Measurements from ENCODE around the gene NEK4. TPM values are rescaled to one million over a fixed set of nuclear protein-coding genes. Genes with fewer than 3 reads are reported as not detected.

Gene NEK4
- total RNA-seq, 2 experiments from 2014 or later = 21.4 to 22.2 TPM

- Mint-ChIP-seq H3K36me3 (ENCODE audit: low read depth) (no peaks in the 10 kb centered on the region), H3K27me3 (no peaks in the 10 kb centered on the region), H3K27ac (no peak overlapping the region), H3K9me3 (no peaks in the 10 kb centered on the region), H3K4me3 (no peak overlapping the region), H3K4me1 (peaks cover 2% of the 10 kb centered on the region)
- no peak for DNase-seq
- POLR2A ChIA-PET = no interaction called here
- CTCF ChIA-PET = interaction anchor here (0.7 kb wide), 2 partner anchors 19 to 20 kb away, joined by 3 read pairs; no protein-coding TSS in a partner anchor
These were observed 31.1 kb upstream of the NEK4 start for GRCh38 chr3:52801839-52802238.

- Mint-ChIP-seq H3K4me1 (no peaks in the 10 kb centered on the region), H3K27ac (no peak overlapping the region), H3K27me3 (no peaks in the 10 kb centered on the region), H3K9me3 (no peaks in the 10 kb centered on the region), H3K4me3 (no peak overlapping the region), H3K36me3 (ENCODE audit: low read depth) (no peaks in the 10 kb centered on the region)
- DNase-seq = no peak
- ChIA-PET POLR2A (no interaction called here), CTCF (interaction anchor here (1.0 to 1.5 kb wide), 3 partner anchors 9 to 354 kb away, joined by 3 to 4 read pairs (median 3); no protein-coding TSS in a partner anchor)
These were observed 29.3 kb upstream of the NEK4 start for GRCh38 chr3:52800079-52800478.

DNA sequence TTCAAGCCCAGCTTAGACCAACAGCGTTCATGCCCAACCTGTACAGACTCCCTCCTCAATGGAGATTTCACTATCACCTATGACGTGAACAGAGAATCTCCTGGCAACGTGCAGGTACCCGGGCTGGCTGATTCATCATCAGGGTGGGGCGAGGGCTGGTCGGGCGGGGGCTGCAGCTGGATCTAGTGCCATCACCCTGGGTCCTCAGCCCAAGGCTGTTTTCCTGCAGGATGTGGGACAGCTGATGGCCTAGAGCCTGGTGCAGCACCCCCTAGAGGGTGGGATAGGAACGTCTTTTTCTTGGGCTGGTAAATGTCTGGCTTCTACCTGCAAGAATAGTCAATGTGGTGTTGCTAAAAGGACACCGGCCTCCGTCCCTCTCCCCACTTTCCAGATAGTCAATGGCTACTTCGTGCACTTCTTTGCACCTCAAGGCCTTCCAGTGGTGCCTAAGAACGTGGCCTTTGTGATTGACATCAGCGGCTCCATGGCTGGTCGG lies 28.3 kb upstream of the NEK4 start:
- Mint-ChIP-seq H3K9me3 (no peaks in the 10 kb centered on the region), H3K4me3 (no peak overlapping the region), H3K4me1 (no peaks in the 10 kb centered on the region), H3K36me3 (ENCODE audit: low read depth) (no peaks in the 10 kb centered on the region), H3K27me3 (no peaks in the 10 kb centered on the region), H3K27ac (no peak overlapping the region)
- POLR2A ChIA-PET = no interaction called here
- CTCF ChIA-PET = interaction anchor here (0.6 to 1.7 kb wide), 6 partner anchors 10 to 353 kb away, joined by 3 to 7 read pairs (median 4); no protein-coding TSS in a partner anchor
- peak; percentile 24 for DNase-seq

GRCh38 chr3:52798376-52798977 lies 27.7 kb upstream of the NEK4 start:
- ChIA-PET CTCF (interaction anchor here (0.6 to 1.7 kb wide), 5 partner anchors 10 to 84 kb away, joined by 3 to 7 read pairs (median 4); no protein-coding TSS in a partner anchor), POLR2A (no interaction called here)
- Mint-ChIP-seq H3K27me3 (no peaks in the 10 kb centered on the region), H3K27ac (no peak overlapping the region), H3K36me3 (ENCODE audit: low read depth) (no peaks in the 10 kb centered on the region), H3K4me1 (no peaks in the 10 kb centered on the region), H3K9me3 (no peaks in the 10 kb centered on the region), H3K4me3 (no peak overlapping the region)
- DNase-seq = no peak

GRCh38 chr3:52796411-52796810 lies 25.7 kb upstream of the NEK4 start:
- no peaks in the 10 kb centered on the region for H3K9me3 Mint-ChIP-seq
- no peaks in the 10 kb centered on the region for H3K27me3 Mint-ChIP-seq
- no peaks in the 10 kb centered on the region for H3K36me3 Mint-ChIP-seq (ENCODE audit: low read depth)
- DNase-seq = no peak
- no peak overlapping the region for H3K4me3 Mint-ChIP-seq
- H3K27ac Mint-ChIP-seq = no peak overlapping the region
- no peaks in the 10 kb centered on the region for H3K4me1 Mint-ChIP-seq
- ChIA-PET CTCF (interaction anchor here (1.3 kb wide), 1 partner anchor 22 kb away, joined by 3 read pairs; no protein-coding TSS in a partner anchor), POLR2A (no interaction called here)

GRCh38 chr3:52795298-52795900 lies 24.7 kb upstream of the NEK4 start:
- Mint-ChIP-seq H3K27me3 (no peaks in the 10 kb centered on the region), H3K27ac (no peak overlapping the region), H3K36me3 (ENCODE audit: low read depth) (no peaks in the 10 kb centered on the region), H3K4me1 (no peaks in the 10 kb centered on the region), H3K9me3 (no peaks in the 10 kb centered on the region), H3K4me3 (no peak overlapping the region)
- ChIA-PET CTCF (no interaction called here), POLR2A (no interaction called here)
- DNase-seq = no peak

GRCh38 chr3:52794612-52795099 lies 23.9 kb upstream of the NEK4 start, which contains the start of gene ITIH3:
Gene ITIH3 (plus strand): TSS chr3:52794796. CDS start chr3:52794804, 8 bp downstream.
- POLR2A ChIA-PET = no interaction called here
- no peaks in the 10 kb centered on the region for H3K36me3 Mint-ChIP-seq (ENCODE audit: low read depth)

GRCh38 chr3:52793702-52794611 lies 23.2 kb upstream of the NEK4 start:
- no peaks in the 10 kb centered on the region for H3K27me3 Mint-ChIP-seq
- POLR2A ChIA-PET = no interaction called here
- no peak for DNase-seq

More at GRCh38 chr3:52794612-52795099, 23.9 kb upstream of the NEK4 start, which contains the start of gene ITIH3:
- Mint-ChIP-seq H3K4me1 (no peaks in the 10 kb centered on the region), H3K27ac (no peak within 1 kb of the TSS), H3K4me3 (no peak within 1 kb of the TSS), H3K27me3 (no peaks in the 10 kb centered on the region), H3K9me3 (no peaks in the 10 kb centered on the region)
- DNase-seq = no peak
- CTCF ChIA-PET = no interaction called here

DNA sequence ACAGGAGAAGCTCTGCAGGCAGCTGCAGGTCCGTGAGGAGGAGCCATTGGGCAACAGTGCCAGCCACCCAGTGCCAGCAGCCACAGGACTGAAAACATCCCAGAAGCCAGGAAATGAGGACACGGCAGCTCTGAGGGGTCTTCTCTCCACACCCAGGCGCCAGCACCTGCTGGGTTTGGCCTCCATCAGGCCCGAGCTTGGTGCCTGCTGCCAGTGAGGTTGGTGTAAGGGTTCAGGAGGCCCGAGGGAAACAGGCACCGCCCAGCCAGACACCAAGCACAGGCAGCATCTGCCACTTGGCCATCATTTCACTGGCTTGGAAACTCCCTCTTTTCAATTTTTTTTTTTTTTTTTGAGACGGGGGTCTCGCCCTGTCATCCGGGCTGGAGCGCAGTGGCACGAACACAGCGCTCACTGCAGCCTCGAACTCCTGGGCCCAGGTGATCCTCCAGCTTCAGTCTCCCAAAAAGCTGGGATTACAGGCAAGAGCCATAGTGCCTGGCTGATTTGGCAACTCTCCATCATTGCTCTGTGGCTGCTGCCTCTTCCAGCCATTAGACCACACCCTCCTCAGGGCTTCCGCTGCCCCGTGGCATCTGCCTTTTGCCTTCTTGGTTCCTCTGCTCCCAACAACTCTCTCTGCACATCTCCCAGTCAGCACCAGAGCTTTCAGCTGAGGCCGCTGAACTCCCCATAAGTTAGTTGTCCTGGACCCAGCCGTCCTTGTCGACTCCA lies 22.4 kb upstream of the NEK4 start:
- Mint-ChIP-seq H3K9me3 (no peaks in the 10 kb centered on the region), H3K27me3 (no peaks in the 10 kb centered on the region), H3K27ac (no peak overlapping the region), H3K4me1 (no peaks in the 10 kb centered on the region), H3K4me3 (no peak overlapping the region), H3K36me3 (ENCODE audit: low read depth) (no peaks in the 10 kb centered on the region)
- ChIA-PET CTCF (interaction anchor here (1.4 to 1.5 kb wide), 2 partner anchors 10 to 28 kb away, joined by 4 to 7 read pairs; no protein-coding TSS in a partner anchor), POLR2A (no interaction called here)
- no peak for DNase-seq

More at GRCh38 chr3:52793702-52794611, 23.2 kb upstream of the NEK4 start:
- H3K36me3 Mint-ChIP-seq (ENCODE audit: low read depth) = no peaks in the 10 kb centered on the region
- no peak overlapping the region for H3K4me3 Mint-ChIP-seq
- no peak overlapping the region for H3K27ac Mint-ChIP-seq
- H3K9me3 Mint-ChIP-seq = no peaks in the 10 kb centered on the region
- H3K4me1 Mint-ChIP-seq = no peaks in the 10 kb centered on the region
- CTCF ChIA-PET = interaction anchor here (1.5 kb wide), 1 partner anchor 27 kb away, joined by 7 read pairs; no protein-coding TSS in a partner anchor

- H3K4me1 Mint-ChIP-seq = no peaks in the 10 kb centered on the region
- H3K36me3 Mint-ChIP-seq (ENCODE audit: low read depth) = no peaks in the 10 kb centered on the region
- DNase-seq = no peak
- no peaks in the 10 kb centered on the region for H3K27me3 Mint-ChIP-seq
- H3K9me3 Mint-ChIP-seq = no peaks in the 10 kb centered on the region
- no peak overlapping the region for H3K4me3 Mint-ChIP-seq
- POLR2A ChIA-PET = no interaction called here
- CTCF ChIA-PET = interaction anchor here (1.2 to 1.7 kb wide), 4 partner anchors 9 to 29 kb away, joined by 4 to 7 read pairs (median 4); partner anchors contain the start of gene NEK4
- no peak overlapping the region for H3K27ac Mint-ChIP-seq
These were observed 21.7 kb upstream of the NEK4 start for GRCh38 chr3:52792413-52792812.

DNA sequence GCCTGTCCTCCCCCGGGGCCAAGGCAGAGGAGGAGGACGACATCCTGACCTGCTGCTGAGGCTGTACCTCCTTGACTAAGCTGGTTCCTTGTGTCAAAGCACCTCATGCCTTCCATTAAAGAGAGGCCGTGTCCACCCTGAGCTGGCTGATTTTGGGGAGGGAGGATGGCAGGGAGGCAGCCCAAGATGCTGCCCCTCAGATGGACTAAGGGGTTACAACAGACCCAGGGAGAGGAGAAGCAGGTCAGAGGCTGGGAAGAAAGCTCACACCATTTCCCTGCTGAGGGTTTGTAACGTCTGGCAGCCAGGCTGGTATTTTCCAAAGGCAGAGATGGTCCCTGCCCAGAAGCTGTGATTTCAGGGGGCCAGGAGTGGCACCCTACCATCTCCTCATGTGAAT lies 21.2 kb upstream of the NEK4 start:
- H3K27ac Mint-ChIP-seq = no peak overlapping the region
- H3K4me3 Mint-ChIP-seq = no peak overlapping the region

DNA sequence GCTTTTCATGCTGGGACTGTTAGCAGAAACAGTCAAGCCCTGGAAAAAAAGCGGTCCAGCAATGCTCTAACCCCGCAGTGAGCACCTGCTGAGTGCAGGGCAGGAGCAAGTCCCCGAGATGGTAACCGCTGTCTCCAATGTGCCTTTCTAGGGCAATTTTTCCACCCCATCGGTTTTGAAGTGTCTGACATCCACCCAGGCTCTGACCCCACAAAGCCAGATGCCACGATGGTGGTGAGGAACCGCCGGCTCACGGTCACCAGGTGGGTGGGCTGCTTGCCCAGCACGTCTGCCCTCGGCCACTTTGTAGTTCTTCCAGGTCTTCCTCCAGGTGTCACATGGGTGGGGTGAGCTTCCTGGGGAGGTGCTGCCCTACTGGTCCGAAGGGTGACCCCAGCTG lies 20.6 kb upstream of the NEK4 start:
- Mint-ChIP-seq H3K4me3 (no peak overlapping the region), H3K4me1 (no peaks in the 10 kb centered on the region), H3K36me3 (ENCODE audit: low read depth) (no peaks in the 10 kb centered on the region), H3K27me3 (no peaks in the 10 kb centered on the region), H3K9me3 (no peaks in the 10 kb centered on the region), H3K27ac (no peak overlapping the region)
- no peak for DNase-seq
- POLR2A ChIA-PET = no interaction called here
- CTCF ChIA-PET = interaction anchor here (1.2 to 1.7 kb wide), 2 partner anchors 21 to 24 kb away, joined by 4 to 5 read pairs; partner anchors contain the start of gene NEK4

More for the DNA sequence above, 21.2 kb upstream of the NEK4 start:
- POLR2A ChIA-PET = no interaction called here
- Mint-ChIP-seq H3K27me3 (no peaks in the 10 kb centered on the region), H3K9me3 (no peaks in the 10 kb centered on the region), H3K36me3 (ENCODE audit: low read depth) (no peaks in the 10 kb centered on the region), H3K4me1 (no peaks in the 10 kb centered on the region)
- no peak for DNase-seq
- CTCF ChIA-PET = interaction anchor here (1.2 to 1.7 kb wide), 3 partner anchors 9 to 24 kb away, joined by 4 to 5 read pairs (median 4); partner anchors contain the start of gene NEK4
